IPS DF 4.7 (cell line): ENCODE results near the gene TPR.
A peak's percentile ranks its signal among the peaks of the same experiment; 100 is the strongest.

Experiments
- DNase-seq: peaks from one replicate; pipeline ENCODE4 v3.0.0-alpha.2; 2013; ENCODE audit warnings: low spot score; ENCODE audit errors: extremely low read depth

The TPR gene

GRCh38 chr1:186330758-186331157 lies 44.3 kb downstream of the TPR start:
- no peak for DNase-seq

- DNase-seq, result no peak
Measured at GRCh38 chr1:186327331-186327730, 47.7 kb downstream of the TPR start.

GRCh38 chr1:186326009-186326408 lies 49.0 kb downstream of the TPR start:
- DNase-seq, result no peak

- DNase-seq, result no peak
Measured at GRCh38 chr1:186325239-186325638, 49.8 kb downstream of the TPR start.

- no peak for DNase-seq
Measured at GRCh38 chr1:186323865-186324264, 51.2 kb downstream of the TPR start.

- no peak for DNase-seq
Measured at GRCh38 chr1:186315570-186315969, 59.5 kb downstream of the TPR start.

GRCh38 chr1:186311375-186312051 lies 63.5 kb downstream of the TPR start:
- no peak for DNase-seq

GRCh38 chr1:186310307-186310706 lies 64.7 kb downstream of the TPR start:
- no peak for DNase-seq

- no peak for DNase-seq
Measured at GRCh38 chr1:186308264-186309060, 66.6 kb downstream of the TPR start.

GRCh38 chr1:186307445-186307844 lies 67.6 kb downstream of the TPR start:
- no peak for DNase-seq

- DNase-seq, result no peak
Measured at GRCh38 chr1:186306533-186306932, 68.5 kb downstream of the TPR start.

GRCh38 chr1:186304982-186305949 lies 69.8 kb downstream of the TPR start:
- peak; percentile 16 for DNase-seq

- DNase-seq, result no peak
Measured at GRCh38 chr1:186303911-186304310, 71.1 kb downstream of the TPR start.

- no peak for DNase-seq
Measured at GRCh38 chr1:186302381-186302920, 72.6 kb downstream of the TPR start.

- no peak for DNase-seq
Measured at GRCh38 chr1:186301448-186301847, 73.6 kb downstream of the TPR start.

GRCh38 chr1:186300056-186300455 lies 75.0 kb downstream of the TPR start:
- DNase-seq, result no peak

- no peak for DNase-seq
Measured at GRCh38 chr1:186299570-186299969, 75.5 kb downstream of the TPR start.

GRCh38 chr1:186298851-186299250 lies 76.2 kb downstream of the TPR start:
- no peak for DNase-seq

GRCh38 chr1:186297439-186298045 lies 77.5 kb downstream of the TPR start:
- no peak for DNase-seq

- no peak for DNase-seq
Measured at GRCh38 chr1:186295980-186296379, 79.1 kb downstream of the TPR start, which contains the start of gene PRG4. PRG4 (plus strand) TSS chr1:186296279.

- no peak for DNase-seq
Measured at GRCh38 chr1:186292875-186293274, 82.2 kb downstream of the TPR start.
